Sigmoid colon (tissue), 7 donors: ENCODE measurements around the gene PDPK1. TPM values are rescaled to one million over a fixed set of nuclear protein-coding genes. Genes with fewer than 3 reads are reported as not detected.
"Not testable (repeated sequence)": the region's sequence is repeated elsewhere in the genome, so short reads cannot be mapped to it uniquely, and the experiment has no call there.

Experiments
- DNase-seq: peaks from one replicate; pipeline ENCODE4 v3.0.0-alpha.2; 2019
- H3K27ac ChIP-seq, 4 donors: fragments of 200-600 bp; sonication (generic); one replicate each; pipeline ENCODE4 v1.5.1; 2016 to 2019; ENCODE audit warnings: mild to moderate bottlenecking in 1 of 4
- H3K27me3 ChIP-seq, 3 donors: fragments of 200-600 bp; sonication (generic); one replicate each; pipeline ENCODE4 v1.5.1; 2019; ENCODE audit warnings: mild to moderate bottlenecking in 1 of 3
- H3K36me3 ChIP-seq, 4 donors: fragments of 200-600 bp; sonication (generic); one replicate each; pipeline ENCODE4 v1.5.1; 2016 to 2019
- H3K4me1 ChIP-seq, 4 donors: fragments of 200-600 bp; sonication (generic); one replicate each; pipeline ENCODE4 v1.5.1; 2017 to 2019
- H3K4me3 ChIP-seq, 4 donors: fragments of 200-600 bp; sonication (generic); one replicate each; pipeline ENCODE4 v1.5.1; 2017 to 2019; ENCODE audit warnings: mild to moderate bottlenecking in 2 of 4, moderate library complexity in 1 of 4
- H3K9me3 ChIP-seq, 4 donors: fragments of 200-600 bp in 3 of 4; sonication (generic) in 3 of 4; one replicate each; pipeline versions ENCODE4 v1.5.1 to v1.6.1; 2013 to 2019
- WGBS, 2 donors: extraction: QIAGEN DNeasy Blood & Tissue Kit; methylation state at CpG; one replicate each; pipeline ENCODE4 v1.1.7; 2013; 5-methylcytosine and 5-hydroxymethylcytosine counted together
- intact Hi-C: fragments of 100-400 bp; cut with DNase I; formaldehyde crosslinking; loops from one replicate; pipeline ENCODE4 v1.15.1; 2023
- polyA plus RNA-seq, 3 donors: library from polyadenylated mRNA; stranded (reverse); fragments of 200-250 nt; gene quantifications; one replicate each; pipeline ENCODE4 v1.2.3, GENCODE V29; 2013
- small RNA-seq, 3 donors: library from RNA; depleted of rRNA; stranded (forward); fragments of <200 nt; gene quantifications; one replicate each; pipeline ENCODE3, GENCODE V24; 2016
- total RNA-seq, 4 donors: library from RNA; depleted of rRNA; stranded (reverse); fragments of >200 nt; gene quantifications; one replicate each; pipeline ENCODE4 v1.1.0, GENCODE V29; 2016
- TF ChIP-seq, protein P1 (sequence below), 4 experiments: fragments of 450-650 bp in 3 of 4; fragments of 200-600 bp in 1 of 4; IDR thresholded peaks; one replicate each; pipeline ENCODE4 v1.5.1; 2016 to 2019; ENCODE audit warnings: antibody characterized with exemption in 4 of 4, mild to moderate bottlenecking in 3 of 4, moderate library complexity in 2 of 4
- donor health status: healthy with polysubstance abuse.
- donor health status: Bipolar disorder and iron deficiency.
- donor health status: healthy.

Gene PDPK1
- total and polyA plus RNA-seq, 7 donors = 22.7 to 32.2 (median 31.0) TPM

DNA sequence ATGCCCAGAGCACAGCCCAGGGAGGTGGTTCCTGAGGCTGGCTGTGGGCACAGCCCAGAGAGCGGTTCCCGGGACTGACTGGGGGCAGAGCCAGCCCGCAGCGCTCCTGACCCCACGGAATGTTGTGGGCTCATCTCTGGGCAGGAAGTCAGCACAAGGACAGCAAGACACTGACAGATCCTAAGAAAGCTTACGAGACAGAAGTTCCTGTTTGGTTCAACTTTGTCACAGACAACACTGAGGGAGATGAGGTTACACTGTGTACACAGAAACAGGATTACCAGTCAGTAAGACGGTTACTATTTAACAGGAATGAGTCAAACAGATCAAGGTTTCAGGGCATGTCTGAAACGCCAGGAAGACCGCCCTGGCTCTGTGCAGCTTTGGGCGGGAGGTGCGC lies 93.4 kb downstream of the PDPK1 start:
- DNase-seq, H3K4me3 ChIP-seq, intact Hi-C loops, H3K27ac ChIP-seq, H3K9me3 ChIP-seq, H3K4me1 ChIP-seq, H3K36me3 ChIP-seq, H3K27me3 ChIP-seq: not testable (repeated sequence)
- WGBS, 2 donors = no CpG with 5 or more reads among the region's 11 CpGs

DNA sequence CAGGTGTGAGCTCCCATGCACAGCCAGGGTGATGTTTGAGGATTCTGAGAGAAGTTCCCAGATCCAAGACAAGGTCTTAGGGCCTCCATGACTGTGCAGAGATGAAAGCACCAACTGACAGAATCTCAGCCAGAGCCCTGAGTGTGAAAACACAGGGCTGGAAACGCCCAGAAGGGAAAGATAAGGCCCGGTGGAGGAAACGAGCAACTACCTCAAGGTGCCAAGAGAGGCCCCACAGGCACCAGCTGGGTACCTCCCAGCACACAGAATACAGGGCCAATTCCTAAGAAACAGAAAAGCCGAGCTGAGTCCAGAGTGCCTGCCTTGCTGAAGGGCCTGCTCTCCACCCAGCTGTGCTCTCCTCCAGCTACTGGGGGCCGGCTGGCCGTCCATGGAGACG lies 94.5 kb downstream of the PDPK1 start:
- H3K36me3 ChIP-seq, intact Hi-C loops, H3K4me1 ChIP-seq, H3K27me3 ChIP-seq, H3K4me3 ChIP-seq, H3K27ac ChIP-seq, H3K9me3 ChIP-seq, DNase-seq: not testable (repeated sequence)
- no CpG with 5 or more reads among the region's 7 CpGs for WGBS, 2 donors

DNA sequence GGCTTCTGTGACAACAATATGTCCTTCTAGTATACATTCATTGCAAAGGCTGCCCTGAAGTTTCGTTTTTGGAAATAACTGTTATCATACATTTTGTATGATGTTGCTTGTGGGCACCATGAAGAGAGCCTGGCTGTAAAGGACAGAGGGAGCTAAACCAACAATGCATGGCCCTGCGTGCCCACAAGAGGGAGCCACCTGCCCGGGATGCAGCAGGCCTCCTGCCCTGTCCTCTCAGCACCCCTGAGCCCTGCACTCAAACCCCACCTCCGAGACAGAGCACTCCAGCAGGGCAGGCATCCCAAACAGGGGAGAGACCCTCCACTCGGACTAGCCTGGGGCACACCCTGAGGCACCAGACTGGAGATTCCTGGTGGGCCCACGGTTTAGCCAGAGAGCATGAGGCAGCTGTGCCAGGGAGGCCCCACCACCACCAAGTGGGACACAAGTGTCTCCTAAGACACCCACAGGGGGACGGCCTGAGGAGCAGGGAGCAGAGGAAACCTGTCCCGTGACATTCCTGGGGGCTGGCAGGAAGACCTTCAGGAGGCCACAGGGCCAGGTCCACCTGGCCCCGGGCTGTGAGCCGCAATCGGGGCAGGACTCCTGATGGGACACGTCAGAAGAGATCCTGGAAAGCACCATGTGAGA lies 101.4 kb downstream of the PDPK1 start:
- H3K4me3 ChIP-seq, H3K36me3 ChIP-seq, intact Hi-C loops, DNase-seq, H3K27ac ChIP-seq, H3K9me3 ChIP-seq, H3K27me3 ChIP-seq, H3K4me1 ChIP-seq: not testable (repeated sequence)
- TF ChIP-seq, protein P1, sequence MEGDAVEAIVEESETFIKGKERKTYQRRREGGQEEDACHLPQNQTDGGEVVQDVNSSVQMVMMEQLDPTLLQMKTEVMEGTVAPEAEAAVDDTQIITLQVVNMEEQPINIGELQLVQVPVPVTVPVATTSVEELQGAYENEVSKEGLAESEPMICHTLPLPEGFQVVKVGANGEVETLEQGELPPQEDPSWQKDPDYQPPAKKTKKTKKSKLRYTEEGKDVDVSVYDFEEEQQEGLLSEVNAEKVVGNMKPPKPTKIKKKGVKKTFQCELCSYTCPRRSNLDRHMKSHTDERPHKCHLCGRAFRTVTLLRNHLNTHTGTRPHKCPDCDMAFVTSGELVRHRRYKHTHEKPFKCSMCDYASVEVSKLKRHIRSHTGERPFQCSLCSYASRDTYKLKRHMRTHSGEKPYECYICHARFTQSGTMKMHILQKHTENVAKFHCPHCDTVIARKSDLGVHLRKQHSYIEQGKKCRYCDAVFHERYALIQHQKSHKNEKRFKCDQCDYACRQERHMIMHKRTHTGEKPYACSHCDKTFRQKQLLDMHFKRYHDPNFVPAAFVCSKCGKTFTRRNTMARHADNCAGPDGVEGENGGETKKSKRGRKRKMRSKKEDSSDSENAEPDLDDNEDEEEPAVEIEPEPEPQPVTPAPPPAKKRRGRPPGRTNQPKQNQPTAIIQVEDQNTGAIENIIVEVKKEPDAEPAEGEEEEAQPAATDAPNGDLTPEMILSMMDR (IDR thresholded peaks at IDR 0.05) = peak in 1 of 4 experiments; percentile 8
- 0 to 7% methylated on average over 2 of the region's 12 CpGs for WGBS, 2 donors

DNA sequence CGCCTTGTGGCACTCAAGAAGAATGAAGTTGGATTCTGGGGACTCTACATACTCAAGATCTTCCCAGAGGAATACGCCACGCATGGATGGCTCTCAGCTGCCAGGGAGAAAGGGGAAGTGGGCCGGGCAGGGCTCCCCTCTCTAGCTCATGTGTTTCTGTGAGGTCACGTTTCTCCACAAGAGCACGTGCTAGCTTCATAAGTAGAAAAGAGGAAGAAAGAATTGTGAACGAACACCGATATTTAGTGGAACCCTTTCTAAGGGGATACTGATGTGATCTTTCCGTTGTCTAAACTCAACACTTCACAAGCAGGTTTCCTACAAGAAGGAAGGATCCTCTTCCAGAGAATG lies 101.9 kb downstream of the PDPK1 start:
- WGBS, 2 donors = 46 to 79% methylated on average over 8 to 9 of the region's 9 CpGs
- H3K36me3 ChIP-seq, H3K4me1 ChIP-seq, DNase-seq, intact Hi-C loops, H3K27me3 ChIP-seq, H3K9me3 ChIP-seq, H3K27ac ChIP-seq, H3K4me3 ChIP-seq: not testable (repeated sequence)

DNA sequence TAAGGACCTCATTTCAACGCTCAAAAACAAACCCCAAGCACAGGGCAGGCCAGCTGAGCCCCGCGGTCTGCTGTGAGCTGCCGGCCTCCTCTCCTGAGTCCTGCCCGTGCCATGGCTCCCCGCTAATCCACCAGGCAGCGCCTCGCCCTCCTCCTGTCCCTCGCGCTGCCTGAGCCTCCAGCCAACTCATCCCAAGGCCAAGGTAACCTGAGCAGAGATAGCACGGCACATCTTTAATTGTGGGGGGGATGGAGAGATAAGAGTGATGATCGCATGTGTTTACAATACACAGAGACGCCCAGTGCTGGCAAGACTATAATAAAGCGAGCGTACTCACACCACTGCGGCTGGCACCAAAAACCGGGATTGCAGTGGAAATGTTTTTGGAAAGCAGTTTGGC lies 104.7 kb downstream of the PDPK1 start:
- H3K27ac ChIP-seq, H3K4me3 ChIP-seq, H3K36me3 ChIP-seq, H3K9me3 ChIP-seq, H3K27me3 ChIP-seq, DNase-seq, intact Hi-C loops, H3K4me1 ChIP-seq: not testable (repeated sequence)
- WGBS, 2 donors = 89 to 97% methylated on average over 4 to 5 of the region's 17 CpGs

DNA sequence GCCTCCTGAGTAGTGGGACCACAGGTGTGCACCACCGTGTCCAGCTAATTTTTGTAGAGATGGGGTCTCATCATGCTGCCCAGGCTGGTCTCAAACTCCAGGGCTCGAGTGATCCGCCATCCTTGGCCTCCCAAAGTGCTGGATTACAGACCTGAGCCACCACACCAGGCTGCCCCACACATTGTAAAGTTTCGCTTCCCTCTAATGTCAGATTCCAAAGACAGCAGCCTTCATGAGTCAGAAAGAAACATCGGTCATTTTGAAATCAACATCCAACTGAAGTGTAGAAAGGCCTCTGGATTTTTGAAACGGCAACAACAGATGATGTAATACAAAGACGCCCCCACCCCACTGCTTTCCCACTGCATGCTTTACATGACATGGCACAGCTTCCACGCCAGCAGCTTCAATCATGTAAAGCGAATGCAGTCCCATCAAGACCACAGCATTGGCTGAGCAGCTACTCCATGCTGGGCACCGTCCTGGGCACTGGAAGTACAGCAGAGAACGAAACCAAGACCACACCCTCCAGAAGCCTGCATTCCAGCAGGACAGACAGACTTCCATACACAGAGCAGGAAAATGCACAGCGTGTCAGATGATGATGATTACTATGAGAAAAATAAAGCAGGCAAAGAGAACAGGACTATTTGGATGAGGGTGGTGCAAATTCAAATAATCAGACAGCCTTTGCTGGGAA lies 107.1 kb downstream of the PDPK1 start:
- H3K27ac ChIP-seq, H3K27me3 ChIP-seq, DNase-seq, H3K4me1 ChIP-seq, H3K9me3 ChIP-seq, H3K4me3 ChIP-seq, H3K36me3 ChIP-seq, intact Hi-C loops: not testable (repeated sequence)
- no CpG with 5 or more reads among the region's 12 CpGs for WGBS, 2 donors

DNA sequence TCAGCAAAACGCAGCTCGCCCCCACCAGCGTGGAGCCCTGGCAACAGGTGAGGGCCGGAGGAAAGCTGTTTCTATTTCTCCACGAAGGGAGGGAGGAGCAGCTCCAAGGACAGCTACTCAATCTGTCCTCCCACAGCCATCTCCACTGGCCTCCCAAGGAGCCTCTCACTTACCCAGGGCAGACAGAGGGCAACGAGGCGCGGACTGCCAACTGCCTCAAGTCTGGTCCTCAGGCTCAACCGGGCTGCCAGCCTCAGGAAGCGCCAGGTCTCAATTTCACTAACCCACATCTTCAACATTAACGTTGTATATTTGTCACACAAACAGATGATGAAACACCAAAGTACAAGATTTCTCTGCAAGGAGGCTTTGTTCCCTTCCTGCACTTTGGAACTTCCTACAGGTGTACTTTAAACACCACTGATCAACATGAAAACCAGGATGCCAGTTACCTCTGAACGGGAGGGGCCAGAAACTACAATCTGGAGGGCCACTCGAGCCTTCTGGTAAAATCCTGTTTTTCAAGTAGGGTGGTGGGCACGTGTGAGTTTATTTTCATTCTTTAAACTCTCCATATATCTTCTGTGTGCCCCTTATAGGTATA lies 113.5 kb downstream of the PDPK1 start:
- H3K27me3 ChIP-seq, H3K4me1 ChIP-seq, H3K27ac ChIP-seq, H3K9me3 ChIP-seq, H3K4me3 ChIP-seq, H3K36me3 ChIP-seq, DNase-seq, intact Hi-C loops: not testable (repeated sequence)
- whole genome bisulfite sequencing, 2 donors = no CpG with 5 or more reads among the region's 14 CpGs

Small RNA genes lying within 50 kb of the gene (small RNA-seq; reads per million reads assigned to genes)
- gene AC093525.1 = 0 reads per million in 3 donors
- gene MIR3178 = 0 reads per million in 3 donors

Other genes with a start within 250 kb of the PDPK1 start
- gene ABCA3, start 197.3 kb upstream of the PDPK1 start, total RNA-seq = 10 to 100 TPM in 1 of 4 donors, 1 to 10 TPM in 3; 4.9 to 21.3 (median 7.4) TPM
- 1 to 10 TPM in 1 of 3 donors, under 1 TPM in 2; 0.46 to 4.2 (median 0.60) TPM for gene ABCA3, start 197.3 kb upstream of the PDPK1 start, polyA plus RNA-seq
- 1 to 10 TPM in 2 of 4 donors, under 1 TPM in 2; 0.71 to 1.9 (median 1.1) TPM for gene CCNF, start 108.6 kb upstream of the PDPK1 start, total RNA-seq
- gene CCNF, start 108.6 kb upstream of the PDPK1 start, polyA plus RNA-seq = 10 to 100 TPM in 1 of 3 donors, 1 to 10 TPM in 1, under 1 TPM in 1; 0.60 to 11.6 (median 1.2) TPM
- gene TEDC2, start 77.9 kb upstream of the PDPK1 start, total RNA-seq = 1 to 10 TPM in 1 of 4 donors, not detected in 3; 8.3 TPM
- 10 to 100 TPM in 1 of 3 donors, 1 to 10 TPM in 1, under 1 TPM in 1; 0.60 to 10.6 (median 2.3) TPM for gene TEDC2, start 77.9 kb upstream of the PDPK1 start, polyA plus RNA-seq
- gene NTN3, start 66.7 kb upstream of the PDPK1 start, total RNA-seq = under 1 TPM in 1 of 4 donors, not detected in 3; 0.83 TPM
- under 1 TPM in 1 of 3 donors, not detected in 2; 0.13 TPM for gene NTN3, start 66.7 kb upstream of the PDPK1 start, polyA plus RNA-seq
- 10 to 100 TPM in 2 of 4 donors, 1 to 10 TPM in 2; 5.9 to 16.1 (median 10.5) TPM for gene TBC1D24, start 62.9 kb upstream of the PDPK1 start, total RNA-seq
- gene TBC1D24, start 62.9 kb upstream of the PDPK1 start, polyA plus RNA-seq = 1 to 10 TPM in 2 of 3 donors, under 1 TPM in 1; 0.60 to 6.5 (median 1.4) TPM
- 10 to 100 TPM; 33.2 to 51.5 (median 42.5) TPM for gene ATP6V0C, start 24.1 kb upstream of the PDPK1 start, total RNA-seq
- gene ATP6V0C, start 24.1 kb upstream of the PDPK1 start, polyA plus RNA-seq = 100 to 1,000 TPM in 1 of 3 donors, 10 to 100 TPM in 2; 79.3 to 233 (median 99.0) TPM
- gene AMDHD2, start 17.6 kb upstream of the PDPK1 start, total RNA-seq = 10 to 100 TPM; 23.3 to 25.3 (median 24.4) TPM
- gene AMDHD2, start 17.6 kb upstream of the PDPK1 start, polyA plus RNA-seq = 10 to 100 TPM; 21.0 to 39.4 (median 21.5) TPM
- not detected for gene CEMP1, start 6.6 kb upstream of the PDPK1 start, total RNA-seq
- 1 to 10 TPM in 1 of 3 donors, under 1 TPM in 1, not detected in 1; 0.90 to 1.2 TPM for gene CEMP1, start 6.6 kb upstream of the PDPK1 start, polyA plus RNA-seq
- 10 to 100 TPM in 3 of 4 donors, 1 to 10 TPM in 1; 9.5 to 17.1 (median 11.5) TPM for gene KCTD5, start 144.5 kb downstream of the PDPK1 start, total RNA-seq
- gene KCTD5, start 144.5 kb downstream of the PDPK1 start, polyA plus RNA-seq = 10 to 100 TPM; 47.4 to 80.5 (median 78.6) TPM
- gene PRSS27, start 182.2 kb downstream of the PDPK1 start, total RNA-seq = 1 to 10 TPM; 1.2 to 5.0 (median 1.4) TPM
- 1 to 10 TPM in 1 of 3 donors, under 1 TPM in 1, not detected in 1; 0.60 to 2.1 TPM for gene PRSS27, start 182.2 kb downstream of the PDPK1 start, polyA plus RNA-seq
- gene SRRM2, start 214.6 kb downstream of the PDPK1 start, total RNA-seq = 100 to 1,000 TPM; 181 to 826 (median 219) TPM
- 100 to 1,000 TPM in 1 of 3 donors, 10 to 100 TPM in 2; 66.1 to 725 (median 73.8) TPM for gene SRRM2, start 214.6 kb downstream of the PDPK1 start, polyA plus RNA-seq
- 1,000 to 10,000 TPM in 1 of 4 donors, 100 to 1,000 TPM in 3; 329 to 1,166 (median 508) TPM for gene ELOB, start 239.3 kb downstream of the PDPK1 start, total RNA-seq
- 100 to 1,000 TPM; 454 to 984 (median 463) TPM for gene ELOB, start 239.3 kb downstream of the PDPK1 start, polyA plus RNA-seq
- gene PRSS33, start 249.5 kb downstream of the PDPK1 start, total RNA-seq = not detected
- gene PRSS33, start 249.5 kb downstream of the PDPK1 start, polyA plus RNA-seq = not detected